Fibroblast of mammary gland (primary cell): Measurements from ENCODE around the gene MTFP1.
"Not testable (repeated sequence)": the region's sequence is repeated elsewhere in the genome, so short reads cannot be mapped to it uniquely, and the experiment has no call there.

Experiments used
- DNase-seq: peaks from one replicate; pipeline ENCODE4 v3.0.0-alpha.2; 2010; ENCODE audit warnings: low read depth
- H3K4me3 ChIP-seq: 2 replicates; pipeline ENCODE4 v1.5.1; 2011; ENCODE audit warnings: low read depth, mild to moderate bottlenecking, low read length, moderate library complexity; ENCODE audit not compliant: control insufficient read depth
- TF ChIP-seq, protein P1 (sequence below): conservative IDR thresholded peaks from 2 replicates; pipeline ENCODE4 v1.5.1; 2011; ENCODE audit warnings: low read depth, low read length, inconsistent platforms; ENCODE audit not compliant: control insufficient read depth, insufficient read depth

MTFP1 gene

DNA sequence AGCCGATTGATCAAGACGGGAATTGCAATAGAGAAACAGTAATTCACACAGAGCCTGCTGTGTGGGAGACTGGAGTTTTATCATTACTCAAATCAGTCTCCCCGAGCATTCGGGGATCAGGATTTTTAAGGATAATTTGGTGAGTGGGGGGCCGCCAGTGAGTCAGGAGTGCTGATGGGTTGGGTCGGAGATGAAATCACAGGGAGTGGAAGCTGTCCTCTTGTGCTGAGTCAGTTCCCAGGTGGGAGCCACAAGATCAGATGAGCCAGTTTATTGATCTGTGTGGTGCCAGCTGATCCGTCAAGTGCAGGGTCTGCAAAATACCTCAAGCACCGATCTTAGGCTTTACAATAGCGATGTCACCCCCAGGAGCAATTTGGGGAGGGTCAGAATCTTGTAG, 15.5 kb downstream of the MTFP1 start:
- TF ChIP-seq, protein P1, sequence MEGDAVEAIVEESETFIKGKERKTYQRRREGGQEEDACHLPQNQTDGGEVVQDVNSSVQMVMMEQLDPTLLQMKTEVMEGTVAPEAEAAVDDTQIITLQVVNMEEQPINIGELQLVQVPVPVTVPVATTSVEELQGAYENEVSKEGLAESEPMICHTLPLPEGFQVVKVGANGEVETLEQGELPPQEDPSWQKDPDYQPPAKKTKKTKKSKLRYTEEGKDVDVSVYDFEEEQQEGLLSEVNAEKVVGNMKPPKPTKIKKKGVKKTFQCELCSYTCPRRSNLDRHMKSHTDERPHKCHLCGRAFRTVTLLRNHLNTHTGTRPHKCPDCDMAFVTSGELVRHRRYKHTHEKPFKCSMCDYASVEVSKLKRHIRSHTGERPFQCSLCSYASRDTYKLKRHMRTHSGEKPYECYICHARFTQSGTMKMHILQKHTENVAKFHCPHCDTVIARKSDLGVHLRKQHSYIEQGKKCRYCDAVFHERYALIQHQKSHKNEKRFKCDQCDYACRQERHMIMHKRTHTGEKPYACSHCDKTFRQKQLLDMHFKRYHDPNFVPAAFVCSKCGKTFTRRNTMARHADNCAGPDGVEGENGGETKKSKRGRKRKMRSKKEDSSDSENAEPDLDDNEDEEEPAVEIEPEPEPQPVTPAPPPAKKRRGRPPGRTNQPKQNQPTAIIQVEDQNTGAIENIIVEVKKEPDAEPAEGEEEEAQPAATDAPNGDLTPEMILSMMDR: no peak
- no peak overlapping the region for H3K4me3 ChIP-seq
- DNase-seq: no peak

DNA sequence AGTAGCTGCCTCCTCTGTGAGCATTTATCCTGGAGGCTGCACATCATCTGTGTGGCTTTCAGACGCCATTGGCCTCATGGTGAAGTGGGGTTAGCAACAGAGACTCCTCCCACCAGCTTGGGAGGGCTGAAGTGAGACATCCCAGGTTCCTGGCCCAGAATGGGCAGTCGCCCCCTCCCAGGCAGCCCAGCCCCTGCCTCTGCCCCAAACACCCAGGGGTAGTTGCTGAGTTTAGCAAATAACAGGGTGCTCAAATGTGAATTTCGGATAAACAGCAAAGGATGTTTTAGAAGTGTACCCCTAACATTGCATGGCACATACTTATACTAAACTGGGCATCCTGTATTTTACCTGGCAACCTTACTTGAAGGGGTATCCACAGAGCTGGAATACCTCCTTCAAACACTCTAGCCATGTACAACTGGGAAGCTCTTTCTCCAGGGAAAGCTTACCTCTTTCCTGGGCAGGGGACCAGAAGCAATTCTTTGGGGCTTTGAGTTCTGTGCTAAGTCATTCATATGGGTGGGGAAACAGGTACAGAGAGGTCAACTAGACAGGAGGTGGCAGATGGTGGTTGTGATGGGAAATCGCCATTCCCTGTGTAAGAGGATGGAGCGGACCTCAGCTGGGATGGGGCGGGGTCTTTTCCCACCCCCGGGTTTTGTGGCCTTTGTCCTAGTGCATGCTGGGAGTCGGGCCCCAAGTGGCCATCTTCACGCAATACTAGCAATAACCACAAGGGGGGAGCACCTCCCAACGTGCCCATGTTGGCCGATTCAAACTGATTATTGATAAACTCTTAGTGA, 19.3 kb downstream of the MTFP1 start:
- TF ChIP-seq, protein P1: peak; percentile 86
- no peak overlapping the region for H3K4me3 ChIP-seq
- DNase-seq: peak; percentile 70

DNA sequence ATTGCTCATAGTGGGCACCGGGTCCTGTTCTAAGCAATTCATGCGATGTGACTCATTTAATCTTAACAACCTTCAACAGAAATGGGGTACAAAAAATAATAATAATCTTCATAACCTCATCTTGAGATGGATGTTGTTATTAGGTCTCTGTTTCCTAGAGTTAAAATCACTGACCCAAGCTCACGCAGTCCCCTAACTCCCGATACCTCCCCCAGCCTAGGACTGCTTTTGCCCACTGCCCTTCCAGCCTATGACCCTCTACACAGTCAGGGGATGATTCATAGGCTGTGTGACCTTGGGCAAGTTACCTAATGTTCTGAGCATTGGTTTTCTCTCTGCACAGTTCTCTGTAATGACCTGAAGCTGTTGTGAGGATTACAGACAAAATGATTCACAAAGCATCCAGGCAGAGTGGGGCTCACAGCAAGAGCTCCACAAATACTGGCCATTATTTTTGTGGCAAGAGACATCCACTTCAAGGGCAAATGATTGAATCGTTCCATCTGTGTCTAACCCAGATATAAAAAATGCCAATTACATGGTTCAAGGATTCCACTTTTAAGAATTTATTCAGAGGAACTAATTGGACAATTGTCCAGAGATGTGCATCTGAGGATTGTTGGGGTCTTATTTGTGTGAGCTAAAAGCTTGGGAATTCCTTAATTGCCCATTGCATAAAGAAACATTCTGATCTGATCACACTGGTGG, 20.0 kb downstream of the MTFP1 start:
- H3K4me3 ChIP-seq: no peak overlapping the region
- TF ChIP-seq, protein P1: no peak
- DNase-seq: peak; percentile 59

DNA sequence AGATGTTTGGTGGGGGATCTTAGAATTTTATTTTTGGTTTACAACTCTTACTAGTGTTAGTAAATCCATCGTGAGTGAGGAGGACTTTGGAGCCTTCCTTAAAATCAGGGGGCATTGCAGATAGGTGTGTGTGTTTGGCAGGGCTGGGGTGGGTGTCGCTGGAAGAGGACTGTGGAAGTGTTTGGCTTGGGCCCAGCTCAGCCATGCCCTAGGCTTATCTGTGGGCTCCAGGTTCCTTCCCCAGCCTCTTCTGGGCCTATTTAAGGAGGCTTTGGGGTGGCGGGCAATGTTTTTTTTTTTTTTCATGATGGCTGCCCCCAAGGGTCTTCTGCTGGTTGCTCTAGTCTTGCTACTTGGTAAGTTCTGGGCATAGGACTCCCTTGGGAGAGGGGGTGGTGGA, 22.1 kb downstream of the MTFP1 start:
- H3K4me3 ChIP-seq: no peak overlapping the region
- DNase-seq: no peak
- TF ChIP-seq, protein P1: no peak

DNA sequence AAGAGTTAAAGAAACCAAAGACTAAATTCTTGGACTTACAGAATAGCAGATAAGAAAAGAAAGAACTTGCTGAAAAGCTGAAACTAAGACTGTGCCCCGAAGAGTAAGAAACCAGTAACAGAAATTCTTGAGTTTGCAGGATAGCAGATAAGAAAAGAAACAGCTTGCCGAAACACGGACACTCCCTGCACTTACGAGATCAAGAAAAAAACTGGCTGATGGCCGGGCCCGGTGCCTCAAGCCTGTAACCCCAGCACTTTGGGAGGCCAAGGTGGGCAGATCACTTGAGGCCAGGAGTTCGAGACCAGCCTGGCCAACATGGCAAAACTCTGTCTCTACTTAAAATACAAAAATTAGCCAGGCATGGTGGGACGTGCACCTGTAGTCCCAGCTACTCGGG, 25.9 kb downstream of the MTFP1 start:
- not testable (repeated sequence) for H3K4me3 ChIP-seq, DNase-seq

DNA sequence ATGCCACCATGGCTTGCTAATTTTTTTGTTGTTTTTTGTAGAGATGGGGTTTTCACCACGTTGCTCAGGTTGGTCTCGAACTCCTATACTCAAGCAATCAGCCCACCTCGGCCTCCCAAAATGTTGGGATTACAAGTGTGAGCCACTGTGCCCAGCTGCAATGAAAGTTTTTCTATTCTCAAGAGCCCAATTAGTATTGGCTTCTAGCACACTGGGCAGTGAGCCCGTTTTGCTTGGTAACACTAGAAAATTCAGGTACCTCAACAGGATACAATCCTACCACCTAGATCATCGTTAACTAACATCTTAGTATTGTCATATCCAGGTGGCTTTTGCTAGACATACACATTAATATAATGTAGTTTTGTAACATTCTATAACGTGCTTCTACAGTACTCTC, 27.3 kb downstream of the MTFP1 start:
- no peak for DNase-seq
- H3K4me3 ChIP-seq: no peak overlapping the region
- TF ChIP-seq, protein P1: no peak

DNA sequence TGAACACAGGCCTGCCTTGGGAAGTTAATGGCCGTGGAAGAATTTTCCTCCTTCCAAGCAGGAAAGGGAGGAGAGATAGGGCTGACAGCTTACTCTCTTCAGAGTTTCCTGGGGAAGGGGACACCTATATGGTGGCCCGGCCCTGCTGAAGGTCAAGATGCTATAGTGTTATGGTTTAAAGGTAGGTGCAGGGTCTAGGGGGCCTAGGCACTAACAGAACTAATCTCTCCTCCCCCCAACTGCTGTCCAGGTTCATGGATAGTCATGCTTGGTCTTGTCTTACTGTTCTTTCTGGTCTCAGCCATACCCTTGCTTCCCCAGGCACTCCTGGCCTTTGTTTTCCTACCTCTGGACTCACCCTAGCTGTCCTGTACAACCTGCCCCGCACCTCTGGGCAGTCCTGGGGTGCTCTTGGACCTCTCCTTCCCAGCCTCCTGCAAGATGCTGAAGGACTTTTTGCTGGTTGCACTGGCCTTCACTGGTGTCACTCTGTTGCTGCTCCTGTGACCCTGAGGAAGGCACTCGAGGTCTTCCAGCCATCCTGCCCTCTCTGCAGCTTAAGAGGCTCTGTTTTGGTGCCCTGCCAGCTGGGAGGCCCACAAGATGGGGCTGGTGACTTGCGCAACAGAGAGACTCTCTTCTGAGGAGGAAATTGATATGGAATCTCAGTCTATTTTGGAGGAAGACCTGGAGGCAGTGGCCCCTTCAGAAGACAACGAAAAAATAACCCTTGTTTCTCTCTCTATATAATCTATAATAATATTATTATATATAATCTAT, 28.4 kb downstream of the MTFP1 start:
- TF ChIP-seq, protein P1: no peak
- no peak for DNase-seq
- H3K4me3 ChIP-seq: no peak overlapping the region
